K562 (cell line): ENCODE results near the gene PDLIM5. TPM values are rescaled to one million over a fixed set of nuclear protein-coding genes. Genes with fewer than 3 reads are reported as not detected.

ENCODE experiments used
- ATAC-seq: fragments of 200-7000 bp; cut with Tn5 transposase; 3 replicates; pipeline ENCODE4 v1.9.1; 2020; ENCODE audit warnings: moderate library complexity
- BruUV-seq: library from RNA; stranded (reverse); fragments of 400-500 nt; replicated peaks from 2 replicates; lab custom pipeline; 2021; lab: Mats Ljungman, UMichigan
- CTCF ChIA-PET: fragments of 300-600 bp; formaldehyde crosslinking; extraction: SDS; loops from one replicate; lab custom pipeline; 2021; ENCODE audit warnings: low intra/inter-chr PET ratio; lab: Yijun Ruan, JAX
- POLR2A ChIA-PET: fragments of 300-600, 350-650 bp; sonication (Branson Sonifier 250); formaldehyde crosslinking; extraction: SDS; loops from one replicate; lab custom pipeline; 2021; ENCODE audit warnings: antibody characterized with exemption, inconsistent platforms; lab: Yijun Ruan, JAX
- DNase-seq, 4 experiments: peaks; one replicate each; pipeline versions ENCODE4 v3.0.0 to v3.0.0-alpha.2; 2011 to 2018; ENCODE audit warnings: low spot score in 3 of 4, mixed read lengths in 3 of 4; ENCODE audit errors: extremely low read depth in 1 of 4
- FAIRE-seq: peaks from 2 replicates; lab custom pipeline; 2011; peaks lifted over from hg19 to GRCh38; lab: Jason Lieb, UNC
- H2AFZ ChIP-seq: 2 replicates; pipeline ENCODE4 v1.6.0; 2011; ENCODE audit warnings: low read depth, low read length, control low read depth, inconsistent platforms
- H3K27ac ChIP-seq: fragments of 200-600 bp; 3 replicates; pipeline ENCODE4 v1.8.0; 2011; ENCODE audit warnings: low read depth, mild to moderate bottlenecking, control low read depth, inconsistent platforms, low read length, moderate library complexity, mixed read lengths; ENCODE audit errors: extremely low read depth
- H3K27me3 ChIP-seq, 2 experiments: fragments of 300-600 bp in 1 of 2; 2 replicates in 1 of 2; 3 replicates in 1 of 2; pipeline versions ENCODE4 v1.6.0 to v1.8.0; 2011; ENCODE audit warnings: inconsistent platforms in 2 of 2, low read length in 2 of 2, mild to moderate bottlenecking in 1 of 2, mixed read lengths in 1 of 2, moderate library complexity in 1 of 2; ENCODE audit not compliant: control insufficient read depth in 2 of 2, insufficient read depth in 2 of 2
- H3K36me3 ChIP-seq: fragments of 300-600 bp; 3 replicates; pipeline ENCODE4 v1.8.0; 2011; ENCODE audit warnings: mild to moderate bottlenecking, low read length, inconsistent platforms; ENCODE audit not compliant: control insufficient read depth, insufficient read depth
- H3K4me1 ChIP-seq, 2 experiments: fragments of 200-600 bp in 1 of 2; replicated peaks in 1 of 2; 2 replicates in 1 of 2; 3 replicates in 1 of 2; pipeline versions ENCODE4 v1.5.1 to v1.8.0; 2011; ENCODE audit warnings: inconsistent platforms in 2 of 2, low read length in 2 of 2, mild to moderate bottlenecking in 1 of 2, mixed read lengths in 1 of 2, moderate library complexity in 1 of 2; ENCODE audit not compliant: control insufficient read depth in 2 of 2, insufficient read depth in 2 of 2
- H3K4me2 ChIP-seq: 2 replicates; pipeline ENCODE4 v1.6.1; 2011; ENCODE audit warnings: low read length, control low read depth, inconsistent platforms, mixed read lengths; ENCODE audit not compliant: insufficient read depth
- H3K4me3 ChIP-seq: fragments of 200-600 bp; sonication (generic), shearing (Covaris generic); 2 replicates; pipeline ENCODE4 v1.5.1; 2016; ENCODE audit warnings: control low read depth, inconsistent platforms
- H3K79me2 ChIP-seq: fragments of 200-600 bp; 3 replicates; pipeline ENCODE4 v1.8.0; 2011; ENCODE audit warnings: low read length, inconsistent platforms; ENCODE audit not compliant: control insufficient read depth, insufficient read depth
- H3K9ac ChIP-seq, 2 experiments: 2 replicates each; pipeline versions ENCODE4 v1.6.0 to v1.6.1; 2011; ENCODE audit warnings: low read depth in 2 of 2, low read length in 2 of 2, control low read depth in 1 of 2, inconsistent platforms in 1 of 2, mild to moderate bottlenecking in 1 of 2, mixed read lengths in 1 of 2; ENCODE audit not compliant: insufficient read depth in 1 of 2
- H3K9me1 ChIP-seq: one replicate; pipeline ENCODE4 v1.6.0; 2011; ENCODE audit warnings: inconsistent platforms, mild to moderate bottlenecking, low read length, moderate library complexity; ENCODE audit not compliant: control insufficient read depth, insufficient read depth
- H3K9me3 ChIP-seq: replicated peaks from 2 replicates; pipeline ENCODE4 v1.5.1; 2011; ENCODE audit warnings: low read depth, low read length, inconsistent platforms; ENCODE audit not compliant: control insufficient read depth, insufficient read depth
- H4K20me1 ChIP-seq: replicated peaks from 2 replicates; pipeline ENCODE4 v1.6.1; 2011; ENCODE audit warnings: low read length, inconsistent platforms, mixed read lengths; ENCODE audit not compliant: control insufficient read depth, insufficient read depth
- CBX8 ChIP-seq: fragments of 200-600 bp; sonication (generic); IDR thresholded peaks from 2 replicates; pipeline ENCODE4 v1.6.1; 2012; ENCODE audit warnings: borderline replicate concordance, mixed run types, low read depth, mild to moderate bottlenecking, moderate library complexity, mixed read lengths, low read length, control low read depth, inconsistent platforms; ENCODE audit not compliant: poor library complexity, severe bottlenecking; ENCODE audit errors: extremely low read depth
- CREB1 ChIP-seq, 2 experiments: sonication (generic) in 1 of 2; formaldehyde crosslinking in 1 of 2; IDR thresholded peaks; 2 replicates each; pipeline versions ENCODE4 v1.6.1 to v1.8.0; 2012 to 2022; ENCODE audit warnings: inconsistent platforms in 1 of 2, mild to moderate bottlenecking in 1 of 2, missing genetic modification reagents in 1 of 2, moderate library complexity in 1 of 2
- DACH1 ChIP-seq: fragments of 450-650 bp; IDR thresholded peaks from 2 replicates; pipeline ENCODE4 v1.6.1; 2018; ENCODE audit not compliant: partially characterized antibody
- ETS2 ChIP-seq: IDR thresholded peaks from 2 replicates; pipeline ENCODE4 v1.6.1; 2016; ENCODE audit warnings: borderline replicate concordance, missing genetic modification characterization, mild to moderate bottlenecking, moderate library complexity, missing compliant biosample characterization; ENCODE audit not compliant: poor library complexity, severe bottlenecking
- ETV1 ChIP-seq: fragments of 450-650 bp; conservative IDR thresholded peaks from 2 replicates; pipeline ENCODE4 v1.6.1; 2016; ENCODE audit warnings: missing genetic modification characterization, control low read depth, low read depth, missing compliant biosample characterization
- GABPA ChIP-seq: fragments of 200-800 bp; sonication (Bioruptor generic); conservative IDR thresholded peaks from 2 replicates; pipeline ENCODE4 v1.6.1; 2016; ENCODE audit warnings: low read depth, missing genetic modification characterization, missing compliant biosample characterization
- POLR2H ChIP-seq: IDR thresholded peaks from 2 replicates; pipeline ENCODE4 v1.6.1; 2016; ENCODE audit warnings: missing genetic modification characterization, low read depth, mild to moderate bottlenecking, control low read depth, missing compliant biosample characterization, moderate library complexity
- WGBS: fragments of 100-300 bp; shearing (Covaris generic); methylation state at CpG from one replicate; pipeline ENCODE4 v1.1.6; 2016; ENCODE audit warnings: low coverage, mixed read lengths; ENCODE audit not compliant: insufficient coverage; ENCODE audit errors: missing lambda C conversion rate; 5-methylcytosine and 5-hydroxymethylcytosine counted together
- in situ Hi-C: fragments of 300-500 bp; cut with MboI; formaldehyde crosslinking; loops from 4 replicates; pipeline ENCODE4 v1.15.0; 2018; ENCODE audit warnings: inconsistent platforms, mixed read lengths
- intact Hi-C: fragments of 100-400 bp; cut with micrococcal nuclease; formaldehyde crosslinking; loops from 2 replicates; pipeline ENCODE4 v1.14.2; 2022
- polyA plus RNA-seq, 8 experiments: library from polyadenylated mRNA; depleted of rRNA in 4 of 8; stranded (reverse) in 5 of 8; unstranded in 3 of 8; fragments of >200 nt; fragmentation: Nextera tagmentation in 2 of 8; fragmentation: Illumina TruSeq in 1 of 8; extraction: Ambion mirVana in 2 of 8; extraction: Trizol in 1 of 8; gene quantifications; 2 replicates each; pipeline versions ENCODE4 v1.2.1 to v1.2.3, GENCODE V29; 2011 to 2014; ENCODE audit warnings: inconsistent platforms in 1 of 8, missing spikeins in 1 of 8
- total RNA-seq, 7 experiments: library from RNA; depleted of rRNA in 6 of 7; stranded (reverse); fragments of >200 nt in 6 of 7; fragmentation: Illumina TruSeq in 2 of 7; extraction: Trizol in 2 of 7; gene quantifications; 2 replicates each; pipeline versions ENCODE4 v1.2.1 to v1.2.3, GENCODE V29; 2011 to 2021; ENCODE audit warnings: low replicate concordance in 1 of 7
- TF ChIP-seq, protein P1 (sequence below), 3 experiments: fragments of 200-800 bp in 1 of 3; fragments of 250-450 bp in 1 of 3; fragments of 450-650 bp in 1 of 3; sonication (Bioruptor Pico) in 1 of 3; sonication (Bioruptor generic) in 1 of 3; formaldehyde crosslinking in 1 of 3; IDR thresholded peaks; 2 replicates each; pipeline versions ENCODE4 v1.6.1 to v1.8.0; 2016 to 2022; ENCODE audit warnings: mild to moderate bottlenecking in 2 of 3, missing genetic modification characterization in 2 of 3, missing compliant biosample characterization in 1 of 3, moderate library complexity in 1 of 3

The PDLIM5 gene
- total and polyA plus RNA-seq, 9 of the 15 experiments (the other 6 are each of a cell fraction or from before 2014, with no cell fraction given): 36.9 to 127 (median 62.5) TPM

DNA sequence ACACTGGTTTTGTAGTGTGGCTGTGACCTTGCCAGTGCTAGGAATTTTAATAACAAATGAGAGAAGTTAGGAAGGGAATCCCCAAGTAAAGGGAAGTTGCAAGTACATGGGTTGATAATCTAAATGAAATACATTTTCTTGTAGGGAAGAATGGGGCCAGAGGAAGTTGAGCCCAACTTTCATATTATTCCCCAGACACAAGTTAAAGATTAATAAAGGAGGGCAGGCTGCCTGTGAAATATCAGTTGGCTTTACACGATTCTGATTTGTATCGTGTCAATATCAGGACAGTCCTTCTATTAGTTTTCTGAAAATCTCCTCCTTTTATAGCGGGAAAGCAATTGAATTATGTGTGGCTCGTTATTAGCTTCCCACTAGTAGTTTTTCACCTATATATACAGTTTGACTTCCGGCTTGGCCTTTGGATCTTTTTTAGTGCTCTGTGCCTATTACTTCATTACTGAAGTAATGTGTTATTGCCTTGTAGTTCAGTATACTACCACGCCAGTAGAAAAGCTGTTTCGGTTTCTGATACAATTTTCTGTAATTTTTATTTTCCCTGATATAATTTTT is 1.7 kb downstream of the PDLIM5 start:
- Histone ChIP-seq H3K27me3 (no peaks in the 10 kb centered on the region), H4K20me1 (no peaks in the 10 kb centered on the region), H3K4me2 (peak overlapping the region; percentile 76), H3K9me3 (no peaks in the 10 kb centered on the region), H3K4me3 (peak overlapping the region; percentile 84), H3K79me2 (peaks cover 65% of the 10 kb centered on the region), H3K9ac (peak overlapping the region; percentile 73 to 97), H3K4me1 (peaks cover 4 to 21% of the 10 kb centered on the region in 2 experiments), H3K9me1 (no peaks in the 10 kb centered on the region), H2AFZ (peak overlapping the region; percentile 20; the same call in 1 of the 2 replicates), H3K27ac (peak overlapping the region; percentile 68), H3K36me3 (peaks cover 22% of the 10 kb centered on the region; the same call in 2 of the 3 replicates)
- ChIA-PET CTCF (no interaction called here), POLR2A (interaction anchor here (0.7 to 1.8 kb wide), 4 partner anchors 8 to 133 kb away, joined by 3 to 7 read pairs (median 4); no protein-coding TSS in a partner anchor)
- WGBS: 1% methylated on average over 7 of the region's 7 CpGs
- DNase-seq: peak in 1 of 4 experiments; percentile 34
- FAIRE-seq: no peak
- no TSS peak for BruUV-seq
- in situ Hi-C loops (no loop called here), intact Hi-C loops (loop anchor here (1.0 to 5.0 kb wide), 3 partner anchors 23 to 99 kb away; no protein-coding TSS in a partner anchor)
- peak; percentile 42 for ATAC-seq
- TF ChIP-seq, protein P1, sequence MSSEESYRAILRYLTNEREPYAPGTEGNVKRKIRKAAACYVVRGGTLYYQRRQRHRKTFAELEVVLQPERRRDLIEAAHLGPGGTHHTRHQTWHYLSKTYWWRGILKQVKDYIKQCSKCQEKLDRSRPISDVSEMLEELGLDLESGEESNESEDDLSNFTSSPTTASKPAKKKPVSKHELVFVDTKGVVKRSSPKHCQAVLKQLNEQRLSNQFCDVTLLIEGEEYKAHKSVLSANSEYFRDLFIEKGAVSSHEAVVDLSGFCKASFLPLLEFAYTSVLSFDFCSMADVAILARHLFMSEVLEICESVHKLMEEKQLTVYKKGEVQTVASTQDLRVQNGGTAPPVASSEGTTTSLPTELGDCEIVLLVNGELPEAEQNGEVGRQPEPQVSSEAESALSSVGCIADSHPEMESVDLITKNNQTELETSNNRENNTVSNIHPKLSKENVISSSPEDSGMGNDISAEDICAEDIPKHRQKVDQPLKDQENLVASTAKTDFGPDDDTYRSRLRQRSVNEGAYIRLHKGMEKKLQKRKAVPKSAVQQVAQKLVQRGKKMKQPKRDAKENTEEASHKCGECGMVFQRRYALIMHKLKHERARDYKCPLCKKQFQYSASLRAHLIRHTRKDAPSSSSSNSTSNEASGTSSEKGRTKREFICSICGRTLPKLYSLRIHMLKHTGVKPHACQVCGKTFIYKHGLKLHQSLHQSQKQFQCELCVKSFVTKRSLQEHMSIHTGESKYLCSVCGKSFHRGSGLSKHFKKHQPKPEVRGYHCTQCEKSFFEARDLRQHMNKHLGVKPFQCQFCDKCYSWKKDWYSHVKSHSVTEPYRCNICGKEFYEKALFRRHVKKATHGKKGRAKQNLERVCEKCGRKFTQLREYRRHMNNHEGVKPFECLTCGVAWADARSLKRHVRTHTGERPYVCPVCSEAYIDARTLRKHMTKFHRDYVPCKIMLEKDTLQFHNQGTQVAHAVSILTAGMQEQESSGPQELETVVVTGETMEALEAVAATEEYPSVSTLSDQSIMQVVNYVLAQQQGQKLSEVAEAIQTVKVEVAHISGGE (CRISPR knock-in tag; IDR thresholded peaks at IDR 0.05): 0 out of 6 replicates have a peak, but pooled peaks of 1 of the 3 experiments have one; percentile 19
- TF ChIP-seq DACH1 (peak; percentile 15), ETS2 (no peak), POLR2H (0 out of 2 replicates have a peak, but pooled peaks have one; percentile 12), GABPA (tag) (0 out of 2 replicates have a peak, but pooled peaks have one; percentile 10), CBX8 (no peak), ETV1 (peak; percentile 60; the same call in 1 of the 2 replicates), CREB1 (IDR thresholded peaks at IDR 0.05) (peak; percentile 25; the same call in 1 of the 2 replicates), CREB1 (CRISPR knock-in tag; IDR thresholded peaks at IDR 0.05) (no peak)
